GM12874 (cell line): Measurements from ENCODE around the gene CSGALNACT2.
A peak's percentile ranks its signal among the peaks of the same experiment; 100 is the strongest.

Source experiments
- CTCF ChIP-seq: IDR thresholded peaks from 2 replicates; pipeline ENCODE4 v1.5.1; 2011; ENCODE audit warnings: low read depth, mild to moderate bottlenecking, control low read depth, low read length, moderate library complexity; ENCODE audit not compliant: insufficient read depth

The CSGALNACT2 gene

GRCh38 chr10:43194859-43195258, 56.6 kb downstream of the CSGALNACT2 start:
- TF ChIP-seq CTCF = no peak

DNA sequence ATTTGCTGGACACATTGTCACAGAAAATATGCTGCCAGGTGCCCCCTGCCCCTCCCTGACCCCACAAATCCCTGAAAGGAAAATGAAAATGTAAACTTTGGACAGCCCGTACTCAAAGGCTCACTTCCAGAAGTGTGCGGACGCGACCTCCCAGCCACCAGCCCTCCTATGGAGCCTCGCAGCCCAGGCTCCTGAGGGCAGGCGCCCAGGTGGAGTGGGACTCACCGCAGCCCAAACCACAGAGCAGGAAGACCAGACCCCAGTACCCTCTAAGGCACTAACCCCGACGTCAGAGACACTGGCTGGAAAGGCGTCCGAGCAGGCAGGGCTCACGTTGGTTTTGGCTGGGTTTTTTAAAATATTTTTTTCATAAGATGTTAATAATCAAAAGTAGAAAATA, 57.3 kb downstream of the CSGALNACT2 start:
- TF ChIP-seq CTCF = no peak

- TF ChIP-seq CTCF = no peak
These were observed 58.1 kb downstream of the CSGALNACT2 start for GRCh38 chr10:43196131-43196980.

- no peak for TF ChIP-seq CTCF
These were observed 59.0 kb downstream of the CSGALNACT2 start for GRCh38 chr10:43196981-43197833.

DNA sequence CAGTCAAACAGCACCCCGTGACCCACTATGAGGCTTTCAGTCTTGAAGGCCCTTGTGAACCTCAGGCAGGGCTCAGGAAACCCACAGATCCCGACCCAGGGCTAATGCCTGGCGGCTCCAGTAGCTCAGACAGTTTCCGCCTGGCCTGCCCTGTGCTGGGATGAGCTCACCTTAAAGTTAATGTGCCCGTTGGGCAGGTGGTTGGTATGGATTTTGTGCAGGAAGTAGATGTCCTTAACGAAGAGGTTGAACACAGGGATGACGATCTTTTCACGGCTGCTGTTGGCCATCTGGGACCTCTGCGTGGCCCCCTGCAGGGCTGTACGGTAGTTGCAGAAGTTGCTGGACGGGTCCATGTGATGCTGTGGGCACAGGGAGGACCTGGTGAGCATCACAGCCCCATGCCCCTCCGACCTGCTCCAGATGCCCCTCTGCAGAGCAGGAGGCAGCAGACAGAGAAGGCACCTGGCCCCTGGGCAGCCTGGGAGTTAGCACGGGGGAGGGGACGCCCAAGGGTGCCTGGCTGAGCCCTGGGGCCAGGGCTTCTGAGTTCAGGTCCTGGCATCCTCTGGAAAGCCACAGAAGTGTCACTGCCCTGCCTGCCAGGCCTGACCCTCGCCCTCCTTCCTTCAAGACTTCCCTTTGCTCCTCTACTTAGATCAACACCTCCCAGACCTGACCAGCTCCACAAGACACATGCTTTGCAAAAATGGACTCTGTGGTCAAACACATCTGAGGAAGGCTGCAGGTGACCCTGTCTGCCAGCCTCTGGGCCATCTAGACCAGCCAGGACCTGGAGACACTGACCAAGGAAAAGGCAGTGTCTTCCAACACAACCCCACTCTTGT, 59.8 kb downstream of the CSGALNACT2 start:
- peak; percentile 63 for TF ChIP-seq CTCF

GRCh38 chr10:43198682-43199005, 60.4 kb downstream of the CSGALNACT2 start:
- TF ChIP-seq CTCF = no peak
